Measurements from ENCODE around the gene CD109.
"Not testable (repeated sequence)": the region's sequence is repeated elsewhere in the genome, so short reads cannot be mapped to it uniquely, and the experiment has no call there.

CD109 gene

GRCh38 chr6:73695619-73696421 is at the start of gene CD109:
Gene CD109, plus strand, starts transcription at chr6:73696203. Its CDS starts 13 bp downstream, at chr6:73696216.
- peak; percentile 73 for DNase-seq (ENCODE audit: low read depth)

DNA sequence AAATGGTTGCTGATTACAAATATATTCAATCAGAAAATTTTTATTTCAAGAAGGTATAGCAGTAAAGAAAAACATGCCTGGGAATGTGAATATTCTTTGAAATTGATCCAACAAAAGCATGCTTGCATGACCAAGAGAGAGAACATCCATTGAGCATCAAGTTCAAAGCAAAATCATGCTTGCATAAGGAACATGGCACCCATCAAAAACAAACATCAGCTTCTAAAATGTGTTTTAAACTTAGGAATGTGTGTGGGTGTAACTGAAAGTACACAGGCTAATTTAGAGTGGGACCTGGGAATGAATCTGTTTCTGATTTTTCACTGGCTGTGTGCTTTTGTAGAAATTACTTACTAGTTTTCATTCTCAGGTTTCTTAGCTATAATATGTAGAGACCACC is 47.8 kb upstream of the CD109 start:
- no peak for DNase-seq (ENCODE audit: low read depth)

DNA sequence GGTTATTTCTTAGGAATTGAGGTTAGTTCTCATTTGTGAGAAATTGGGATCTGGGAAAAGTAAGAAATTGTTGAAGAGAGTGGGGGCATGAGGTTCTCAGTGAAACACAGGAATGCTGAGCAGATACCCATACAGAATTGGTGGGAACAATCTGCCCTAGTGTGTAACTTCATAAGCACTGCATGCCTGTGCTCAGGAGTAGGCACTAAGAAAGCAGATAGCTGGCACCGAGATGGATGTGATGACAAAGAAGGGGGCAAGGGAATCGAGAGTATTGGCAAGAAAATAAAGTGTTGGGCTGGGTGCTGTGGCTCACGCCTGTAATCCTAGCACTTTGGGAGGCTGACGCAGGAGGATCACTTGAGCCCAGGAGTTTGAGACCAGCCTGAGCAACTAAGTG is 46.2 kb upstream of the CD109 start:
- DNase-seq (ENCODE audit: low read depth): no peak

- DNase-seq (ENCODE audit: low read depth): peak; percentile 33
Observed at GRCh38 chr6:73652637-73653570, 43.1 kb upstream of the CD109 start.

DNA sequence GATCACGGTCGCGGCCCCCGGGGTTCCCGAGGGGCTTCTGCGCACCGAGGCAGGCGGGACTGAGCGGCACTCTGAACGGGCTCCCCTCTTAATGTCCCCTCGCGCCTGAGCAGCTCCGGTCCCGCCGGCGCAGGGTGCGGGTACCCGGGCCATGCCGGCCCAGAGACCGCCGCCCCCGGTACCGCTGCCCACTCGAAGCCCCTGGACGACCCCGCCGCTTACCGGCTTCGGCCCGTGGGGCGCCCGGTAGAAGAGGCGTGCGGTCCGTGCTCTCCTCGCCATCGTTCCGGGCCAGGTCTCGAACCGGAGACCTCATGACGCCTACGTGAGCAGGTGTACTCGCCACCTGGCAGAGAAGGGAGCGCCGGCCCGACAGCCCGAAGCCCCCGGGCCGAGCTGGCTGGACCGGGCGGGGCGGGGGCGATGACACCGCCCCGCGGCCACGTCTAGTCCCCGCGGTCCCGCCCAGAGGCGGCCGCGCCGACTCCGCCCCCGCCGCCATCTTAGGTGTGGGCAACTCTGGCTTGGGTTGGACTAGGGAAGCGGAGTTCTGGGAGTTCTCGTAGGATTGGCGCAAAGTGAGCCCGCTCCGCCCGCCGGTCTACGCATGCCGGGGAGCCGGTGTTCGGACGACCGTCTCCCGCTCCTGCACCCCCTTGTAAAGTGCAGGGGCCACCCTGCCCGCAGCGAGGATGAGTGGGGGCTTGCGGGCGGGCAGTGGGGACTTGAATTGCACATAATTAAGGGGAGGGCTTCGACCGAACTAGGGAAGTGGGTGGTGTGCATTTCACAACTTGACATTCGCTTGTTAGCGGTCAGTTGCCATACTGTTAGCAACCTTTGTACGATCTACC is 42.2 kb upstream of the CD109 start, which contains the start of gene SLC17A5:
SLC17A5 (minus strand) TSS at position 422 of the 854 bp plus-strand sequence; CDS start at position 316, 106 bp downstream.
- peak; percentile 82 for DNase-seq (ENCODE audit: low read depth)

DNA sequence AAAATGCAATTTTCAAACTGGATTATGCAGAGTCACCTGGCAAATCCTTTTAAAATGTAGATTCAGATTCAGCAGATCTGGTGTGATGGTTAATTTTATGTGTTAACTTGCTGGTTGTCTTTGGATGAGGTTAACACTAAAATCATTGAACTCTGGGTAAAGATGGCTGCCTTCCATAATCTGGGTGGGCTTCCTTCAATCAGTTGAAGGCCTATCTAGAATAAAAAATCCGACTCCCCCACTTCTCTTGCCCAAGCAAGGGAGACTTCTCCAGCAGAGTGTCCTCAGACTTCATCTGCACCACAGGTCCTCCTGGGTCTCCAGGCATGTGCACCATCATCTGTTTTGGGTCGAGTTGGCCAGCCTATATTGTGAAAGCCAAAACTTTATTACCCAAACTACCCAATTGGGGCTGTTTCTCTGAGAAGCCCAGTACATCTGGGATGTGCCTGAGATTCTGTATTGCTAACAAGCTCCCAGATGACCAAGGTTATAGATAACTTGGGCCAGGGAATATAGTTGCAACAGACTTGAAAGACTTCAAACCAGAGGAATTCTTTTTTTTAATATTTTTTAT is 40.6 kb upstream of the CD109 start:
- no peak for DNase-seq (ENCODE audit: low read depth)

DNA sequence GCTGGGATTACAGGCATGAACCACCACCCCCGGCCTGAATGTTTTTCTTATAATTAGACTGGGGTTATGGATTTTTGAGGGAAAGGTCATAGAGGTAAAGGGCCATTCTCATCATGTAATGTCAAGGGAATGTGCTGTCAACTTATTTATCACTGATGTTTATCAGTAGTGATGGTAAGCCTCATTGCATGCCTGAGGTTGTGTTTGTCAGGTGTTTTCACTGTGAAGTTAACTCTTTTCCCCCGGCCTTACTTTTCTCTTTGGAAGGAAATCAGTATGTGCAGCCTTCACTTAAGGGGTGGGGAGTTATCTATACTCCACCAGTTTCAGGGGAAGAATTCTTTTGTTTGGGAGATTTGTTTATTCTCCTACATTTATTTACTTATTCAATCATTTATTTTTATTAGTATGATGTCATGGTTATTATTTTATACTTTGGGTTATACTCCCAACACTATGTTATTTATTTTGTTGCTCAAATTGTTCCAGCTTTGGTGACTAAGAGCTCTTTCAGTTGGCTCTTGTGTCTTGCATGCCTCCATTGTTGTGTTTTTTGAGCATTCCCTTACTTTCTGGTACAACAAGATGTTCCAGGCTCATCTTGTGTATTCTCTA is 39.4 kb upstream of the CD109 start:
- no peak for DNase-seq (ENCODE audit: low read depth)

DNA sequence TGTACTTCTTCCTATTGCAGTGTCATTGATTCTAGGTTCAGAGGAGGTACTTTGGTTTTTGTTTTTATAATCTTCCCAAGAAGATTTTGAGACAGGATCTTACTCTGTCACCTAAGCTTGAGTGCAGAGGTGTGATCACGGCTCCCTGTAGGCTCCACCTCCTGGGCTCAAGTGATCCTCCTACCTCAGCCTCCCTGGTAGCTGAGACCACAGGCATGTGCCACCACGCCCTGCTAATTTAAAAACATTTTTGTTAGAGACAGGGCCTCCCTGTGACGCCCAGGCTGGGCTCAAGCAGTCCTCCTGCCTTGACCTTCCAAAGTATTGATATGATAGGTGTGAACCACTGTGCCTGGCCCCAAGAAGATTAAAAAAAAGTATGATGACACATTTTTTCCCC is 38.8 kb upstream of the CD109 start:
- no peak for DNase-seq (ENCODE audit: low read depth)

GRCh38 chr6:73664701-73665100 is 31.3 kb upstream of the CD109 start:
- no peak for DNase-seq (ENCODE audit: low read depth)

DNA sequence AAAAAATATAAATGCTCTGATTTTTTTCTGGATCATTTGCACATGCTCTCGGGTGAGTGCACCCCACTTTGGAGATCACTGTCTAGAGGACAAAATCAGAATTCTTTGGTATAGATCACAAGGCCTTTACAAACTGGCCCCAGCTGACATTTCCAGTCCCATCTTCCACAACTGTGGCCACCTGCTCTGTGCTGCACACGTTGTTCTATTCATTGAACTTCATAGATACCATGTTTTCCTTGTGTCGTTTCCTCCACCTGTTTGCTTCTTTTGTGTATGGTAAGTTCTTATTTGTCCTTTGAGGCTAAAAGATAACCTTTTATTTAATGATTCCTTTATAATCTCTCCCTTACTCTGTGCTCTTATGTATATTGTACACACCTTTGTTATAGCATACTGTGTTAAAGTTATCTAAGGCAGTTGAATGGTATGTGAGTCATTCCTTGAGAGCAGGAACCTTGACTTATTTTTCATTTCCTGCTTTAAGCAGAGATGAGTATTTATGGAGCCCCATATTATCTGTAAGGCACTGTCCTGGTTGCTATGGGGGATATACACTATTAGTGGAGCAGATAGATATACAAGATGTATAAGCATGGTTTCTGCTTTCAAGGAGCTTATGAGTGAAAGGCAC is 30.2 kb upstream of the CD109 start:
- DNase-seq (ENCODE audit: low read depth): no peak

DNA sequence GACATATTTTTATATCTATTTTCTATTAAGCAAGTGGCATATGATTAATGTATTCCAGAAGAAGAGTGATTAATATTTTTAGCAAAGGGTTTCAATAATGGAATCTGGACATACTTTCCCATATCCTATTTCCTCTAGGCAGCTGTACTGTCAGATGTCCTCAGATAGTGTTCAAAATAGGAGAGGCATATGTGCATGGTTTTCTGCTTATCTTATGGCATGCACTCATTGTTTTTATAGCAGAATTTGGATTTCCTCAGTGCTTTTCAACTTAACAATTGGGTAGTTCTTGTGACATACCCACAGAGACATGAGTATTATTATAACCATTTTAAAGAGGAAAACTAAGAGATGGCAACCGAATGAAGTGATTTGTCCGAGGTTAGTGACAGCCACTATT is 29.6 kb upstream of the CD109 start:
- no peak for DNase-seq (ENCODE audit: low read depth)

- DNase-seq (ENCODE audit: low read depth): no peak
Observed at GRCh38 chr6:73667798-73668197, 28.2 kb upstream of the CD109 start.

DNA sequence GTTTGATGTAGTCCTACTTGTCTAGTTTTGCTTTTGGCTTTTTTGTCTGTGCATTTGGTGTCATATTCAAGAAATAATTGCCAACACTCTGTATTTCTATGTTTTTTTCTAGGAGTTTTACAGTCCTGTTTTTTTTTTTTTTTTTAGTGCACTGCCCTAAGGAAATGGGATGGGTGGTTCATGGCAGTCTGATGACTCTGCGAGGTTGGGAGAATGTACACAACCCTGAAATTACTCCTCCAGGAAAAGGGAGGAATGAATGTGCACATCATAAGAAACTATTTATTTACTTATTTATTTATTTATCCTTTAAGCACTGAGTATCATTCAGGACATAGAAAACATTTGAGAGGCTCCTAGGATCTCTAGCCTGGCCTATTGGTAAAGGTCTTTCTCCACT is 27.0 kb upstream of the CD109 start:
- no peak for DNase-seq (ENCODE audit: low read depth)

DNA sequence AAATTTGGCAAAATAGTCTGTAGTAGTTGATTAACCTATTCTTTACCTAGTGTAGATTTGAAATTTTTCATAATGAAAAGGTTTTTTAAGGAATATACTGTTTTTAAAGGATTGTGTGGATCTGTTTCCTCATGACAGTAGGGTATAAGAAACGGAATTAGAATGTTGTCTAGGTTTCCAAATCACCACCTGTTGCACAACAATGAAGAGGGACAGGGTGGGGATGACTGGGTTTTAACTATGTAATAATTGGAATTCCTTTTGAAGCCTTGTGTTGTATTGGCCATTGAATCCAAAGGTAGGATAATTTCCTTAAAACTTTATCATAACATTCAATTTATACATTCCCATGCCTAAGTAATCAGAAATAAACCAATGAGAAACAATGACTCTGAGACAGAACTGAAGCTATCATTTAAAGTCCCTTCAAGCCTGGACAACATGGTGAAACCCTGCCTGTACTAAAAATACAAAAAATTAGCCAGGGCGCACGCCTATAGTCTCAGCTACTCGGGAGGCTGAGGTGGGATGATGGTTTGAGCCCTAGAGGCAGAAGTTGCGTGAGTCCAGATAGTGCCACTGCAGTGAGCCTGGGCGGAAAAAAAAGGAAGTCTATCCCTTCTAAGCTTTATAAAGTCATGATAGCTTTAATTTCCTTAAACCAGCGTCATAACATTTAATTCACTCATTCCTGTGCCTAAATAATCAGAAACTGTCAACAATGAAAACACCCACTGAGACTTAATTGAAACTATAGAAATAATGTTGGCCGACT is 23.9 kb upstream of the CD109 start:
- DNase-seq (ENCODE audit: low read depth): no peak

- DNase-seq (ENCODE audit: low read depth): peak; percentile 61
Observed at GRCh38 chr6:73675466-73676098, 20.4 kb upstream of the CD109 start.

DNA sequence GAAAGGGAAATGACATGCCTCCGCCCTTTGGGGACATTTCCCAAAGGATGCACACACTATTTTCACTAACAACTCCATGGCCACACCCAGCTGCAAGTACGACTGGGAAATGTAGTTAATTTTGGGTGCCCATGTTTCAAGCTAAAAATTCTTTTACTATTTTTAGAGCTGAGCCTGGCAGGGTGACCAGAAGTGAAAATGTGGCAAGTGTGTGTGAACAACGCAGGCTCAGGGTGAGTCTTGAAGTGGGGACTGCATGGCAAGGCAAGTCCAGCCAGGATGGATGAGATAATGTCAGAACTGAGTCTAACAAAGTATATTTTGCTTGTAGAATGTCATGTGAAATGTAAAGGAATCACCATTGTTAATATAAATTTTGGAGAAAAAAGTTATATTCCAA is 17.0 kb upstream of the CD109 start:
- DNase-seq (ENCODE audit: low read depth): no peak

- not testable (repeated sequence) for DNase-seq (ENCODE audit: low read depth)
Observed at GRCh38 chr6:73679846-73680245, 16.2 kb upstream of the CD109 start.

GRCh38 chr6:73680289-73680918 is 15.6 kb upstream of the CD109 start:
- no peak for DNase-seq (ENCODE audit: low read depth)

DNA sequence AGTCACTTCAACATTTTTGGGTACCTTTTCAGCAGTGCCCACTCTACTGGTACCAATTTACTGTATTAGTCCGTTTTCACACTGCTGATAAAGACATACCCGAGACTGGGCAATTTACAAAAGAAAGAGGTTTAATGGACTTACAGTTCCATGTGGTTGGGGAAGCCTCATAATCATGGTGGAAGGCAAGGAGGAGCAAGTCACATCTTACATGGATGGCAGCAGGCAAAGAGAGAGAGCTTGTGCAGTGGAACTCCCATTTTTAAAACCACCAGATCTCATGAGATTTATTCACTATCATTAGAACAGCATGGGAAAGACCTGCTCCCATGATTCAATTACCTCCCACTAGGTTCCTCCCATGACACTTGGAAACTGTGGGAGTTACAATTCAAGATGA is 12.4 kb upstream of the CD109 start:
- not testable (repeated sequence) for DNase-seq (ENCODE audit: low read depth)
